ENCODE measurements around the gene NFYA. TPM values are rescaled to one million over a fixed set of nuclear protein-coding genes. Genes with fewer than 3 reads are reported as not detected.

Gene NFYA
- total and polyA plus RNA-seq, 7 donors: 7.4 to 12.8 (median 10.2) TPM

GRCh38 chr6:41049955-41050354 is 22.8 kb upstream of the NFYA start:
- Histone ChIP-seq H3K36me3 (no peaks in the 10 kb centered on the region), H3K9me3 (no peaks in the 10 kb centered on the region), H3K4me1 (peaks cover 0 to 28% (median 16%) of the 10 kb centered on the region in 4 donors), H3K27ac (no peak overlapping the region), H3K4me3 (no peak overlapping the region), H3K27me3 (no peaks in the 10 kb centered on the region)
- no peak for DNase-seq
- TF ChIP-seq EP300 (IDR thresholded peaks at IDR 0.05) (no peak), CTCF (IDR thresholded peaks at IDR 0.05) (no peak)
- 90 to 91% methylated on average over 7 of the region's 7 CpGs for WGBS, 2 donors
- intact Hi-C loops (cut with DNase I): no loop called here

DNA sequence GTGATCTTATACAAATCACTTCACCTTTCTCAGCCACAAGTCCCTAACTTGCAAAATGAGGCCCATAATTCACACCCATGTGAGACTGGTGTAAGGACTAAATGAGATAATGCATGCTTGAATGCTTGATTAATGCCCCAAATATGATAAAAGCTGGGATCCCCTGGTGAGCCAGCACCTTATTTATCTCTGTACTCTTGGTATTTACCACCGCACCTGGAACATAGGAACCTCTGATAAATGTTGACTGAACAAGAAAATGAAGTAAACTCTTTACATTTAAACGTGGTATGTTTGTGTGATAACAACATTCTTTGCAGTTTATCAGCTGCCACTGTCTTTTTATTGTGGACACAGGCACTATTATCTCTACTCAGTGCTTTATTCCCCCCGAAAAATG is 22.2 kb upstream of the NFYA start:
- H3K4me3 ChIP-seq: no peak overlapping the region
- no peak for DNase-seq
- no peaks in the 10 kb centered on the region for H3K36me3 ChIP-seq
- H3K4me1 ChIP-seq: peaks cover 0 to 34% (median 21%) of the 10 kb centered on the region in 4 donors
- H3K9me3 ChIP-seq: no peaks in the 10 kb centered on the region
- H3K27ac ChIP-seq: no peak overlapping the region
- TF ChIP-seq CTCF (IDR thresholded peaks at IDR 0.05): no peak
- no peak for TF ChIP-seq EP300 (IDR thresholded peaks at IDR 0.05)
- TF ChIP-seq POLR2A (IDR thresholded peaks at IDR 0.05): no peak
- TF ChIP-seq POLR2AphosphoS5 (IDR thresholded peaks at IDR 0.05): no peak
- intact Hi-C loops (cut with DNase I): no loop called here
- 68 to 91% methylated on average over 3 of the region's 3 CpGs for WGBS, 2 donors
- no peaks in the 10 kb centered on the region for H3K27me3 ChIP-seq

GRCh38 chr6:41051873-41052272 is 20.9 kb upstream of the NFYA start:
- intact Hi-C loops (cut with DNase I): no loop called here
- Histone ChIP-seq H3K4me1 (peaks cover 0 to 47% (median 33%) of the 10 kb centered on the region in 4 donors), H3K27me3 (no peaks in the 10 kb centered on the region), H3K4me3 (no peak overlapping the region), H3K36me3 (no peaks in the 10 kb centered on the region), H3K27ac (no peak overlapping the region), H3K9me3 (no peaks in the 10 kb centered on the region)
- 69 to 86% methylated on average over 5 of the region's 5 CpGs for WGBS, 2 donors
- no peak for DNase-seq
- TF ChIP-seq CTCF (IDR thresholded peaks at IDR 0.05) (no peak), POLR2A (IDR thresholded peaks at IDR 0.05) (no peak), EP300 (IDR thresholded peaks at IDR 0.05) (no peak), POLR2AphosphoS5 (IDR thresholded peaks at IDR 0.05) (no peak)

GRCh38 chr6:41053041-41053440 is 19.7 kb upstream of the NFYA start, which contains the start of gene APOBEC2:
Gene APOBEC2 (plus strand): TSS chr6:41053202. CDS start chr6:41053348, 146 bp downstream.
- H3K27ac ChIP-seq: peak within 1 kb of the TSS in 3 of 4 donors; percentile 37 to 49 (median 45)

More at GRCh38 chr6:41053041-41053440, 19.7 kb upstream of the NFYA start, which contains the start of gene APOBEC2:
- Histone ChIP-seq H3K4me3 (no peak within 1 kb of the TSS), H3K9me3 (no peaks in the 10 kb centered on the region), H3K36me3 (no peaks in the 10 kb centered on the region), H3K4me1 (peaks cover 0 to 55% (median 39%) of the 10 kb centered on the region in 4 donors), H3K27me3 (no peaks in the 10 kb centered on the region)
- intact Hi-C loops (cut with DNase I): no loop called here
- TF ChIP-seq CTCF (IDR thresholded peaks at IDR 0.05) (no peak), POLR2AphosphoS5 (IDR thresholded peaks at IDR 0.05) (peak in 1 of 4 donors; percentile 17)
- DNase-seq: peak; percentile 75
- 82 to 92% methylated on average over 5 of the region's 5 CpGs for WGBS, 2 donors
